Measurements from ENCODE around the gene DMD. TPM values are rescaled to one million over a fixed set of nuclear protein-coding genes. Genes with fewer than 3 reads are reported as not detected.

Gene DMD
- total RNA-seq, 4 donors from 2014 or later = 18.7 to 69.5 (median 38.5) TPM

DNA sequence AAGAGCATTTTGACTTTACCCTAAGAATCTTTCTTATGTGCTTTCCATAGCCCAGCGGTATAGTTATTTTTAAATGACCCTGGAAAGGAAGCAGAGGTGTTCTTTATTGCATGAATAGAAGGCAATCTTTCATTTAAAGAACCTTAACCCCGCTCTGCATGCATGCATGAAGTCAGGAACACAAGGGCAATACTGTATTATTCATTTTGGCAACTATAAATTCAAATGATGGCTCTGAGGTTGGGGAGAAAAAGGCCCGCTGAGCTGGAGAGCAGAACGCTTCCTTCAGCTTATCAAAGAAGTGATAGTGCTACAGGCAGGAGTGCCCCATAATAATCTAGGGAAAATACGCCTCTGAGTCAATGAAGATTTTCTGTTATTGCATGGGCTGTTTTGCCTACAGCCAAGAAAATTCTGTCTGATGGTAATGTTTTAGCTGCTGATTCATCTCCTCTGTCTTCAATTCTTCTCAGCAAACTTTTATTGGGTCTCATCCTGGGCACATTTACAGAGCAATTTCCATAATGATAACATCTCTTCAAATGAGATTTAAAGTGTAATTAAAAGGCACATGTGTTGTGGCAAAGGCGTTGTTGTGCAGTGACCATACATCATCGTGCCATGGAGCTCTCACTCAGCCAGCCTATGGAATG is 1687.3 kb downstream of the DMD start:
- no peak overlapping the region for H3K27ac ChIP-seq
- no peak for DNase-seq (ENCODE audit: low spot score in 2 of 2)
- H3K9me3 ChIP-seq = no peaks in the 10 kb centered on the region
- TF ChIP-seq EP300 (IDR thresholded peaks at IDR 0.05) (no peak), POLR2A (IDR thresholded peaks at IDR 0.05) (no peak), POLR2AphosphoS5 (IDR thresholded peaks at IDR 0.05) (no peak)
- TF ChIP-seq, protein P1, sequence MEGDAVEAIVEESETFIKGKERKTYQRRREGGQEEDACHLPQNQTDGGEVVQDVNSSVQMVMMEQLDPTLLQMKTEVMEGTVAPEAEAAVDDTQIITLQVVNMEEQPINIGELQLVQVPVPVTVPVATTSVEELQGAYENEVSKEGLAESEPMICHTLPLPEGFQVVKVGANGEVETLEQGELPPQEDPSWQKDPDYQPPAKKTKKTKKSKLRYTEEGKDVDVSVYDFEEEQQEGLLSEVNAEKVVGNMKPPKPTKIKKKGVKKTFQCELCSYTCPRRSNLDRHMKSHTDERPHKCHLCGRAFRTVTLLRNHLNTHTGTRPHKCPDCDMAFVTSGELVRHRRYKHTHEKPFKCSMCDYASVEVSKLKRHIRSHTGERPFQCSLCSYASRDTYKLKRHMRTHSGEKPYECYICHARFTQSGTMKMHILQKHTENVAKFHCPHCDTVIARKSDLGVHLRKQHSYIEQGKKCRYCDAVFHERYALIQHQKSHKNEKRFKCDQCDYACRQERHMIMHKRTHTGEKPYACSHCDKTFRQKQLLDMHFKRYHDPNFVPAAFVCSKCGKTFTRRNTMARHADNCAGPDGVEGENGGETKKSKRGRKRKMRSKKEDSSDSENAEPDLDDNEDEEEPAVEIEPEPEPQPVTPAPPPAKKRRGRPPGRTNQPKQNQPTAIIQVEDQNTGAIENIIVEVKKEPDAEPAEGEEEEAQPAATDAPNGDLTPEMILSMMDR (IDR thresholded peaks at IDR 0.05) = no peak
- H3K4me3 ChIP-seq = no peak overlapping the region
- no peaks in the 10 kb centered on the region for H3K4me1 ChIP-seq
- WGBS = 60% methylated on average over 7 of the region's 7 CpGs
- no peaks in the 10 kb centered on the region for H3K27me3 ChIP-seq
- no peaks in the 10 kb centered on the region for H3K36me3 ChIP-seq

DNA sequence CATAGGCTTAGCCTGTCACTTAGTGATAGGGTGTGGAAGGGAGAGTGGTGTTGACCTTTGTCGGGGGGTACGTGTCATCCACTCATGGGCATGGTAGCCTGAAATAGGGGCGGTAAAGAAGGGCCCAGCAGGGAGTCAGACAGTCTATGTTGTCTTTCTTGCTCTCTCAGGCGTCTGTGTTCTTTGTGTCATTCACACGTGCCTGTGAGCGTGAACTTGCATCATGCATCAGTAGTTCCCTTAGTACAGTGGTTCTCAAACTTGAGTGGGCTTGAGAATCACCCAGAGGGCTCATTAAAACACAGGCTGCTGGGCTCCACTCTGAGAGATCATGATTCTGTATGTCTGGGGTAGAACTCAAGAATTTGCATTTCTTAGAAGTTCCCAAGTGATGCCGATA is 1688.6 kb downstream of the DMD start:
- H3K27me3 ChIP-seq = no peaks in the 10 kb centered on the region
- no peak overlapping the region for H3K4me3 ChIP-seq
- H3K9me3 ChIP-seq = no peaks in the 10 kb centered on the region
- no peak overlapping the region for H3K27ac ChIP-seq
- no peaks in the 10 kb centered on the region for H3K36me3 ChIP-seq
- no peak for DNase-seq (ENCODE audit: low spot score in 2 of 2)
- no peaks in the 10 kb centered on the region for H3K4me1 ChIP-seq
- no peak for TF ChIP-seq EP300 (IDR thresholded peaks at IDR 0.05)
- TF ChIP-seq POLR2A (IDR thresholded peaks at IDR 0.05) = no peak
- 75% methylated on average over 7 of the region's 7 CpGs for WGBS

DNA sequence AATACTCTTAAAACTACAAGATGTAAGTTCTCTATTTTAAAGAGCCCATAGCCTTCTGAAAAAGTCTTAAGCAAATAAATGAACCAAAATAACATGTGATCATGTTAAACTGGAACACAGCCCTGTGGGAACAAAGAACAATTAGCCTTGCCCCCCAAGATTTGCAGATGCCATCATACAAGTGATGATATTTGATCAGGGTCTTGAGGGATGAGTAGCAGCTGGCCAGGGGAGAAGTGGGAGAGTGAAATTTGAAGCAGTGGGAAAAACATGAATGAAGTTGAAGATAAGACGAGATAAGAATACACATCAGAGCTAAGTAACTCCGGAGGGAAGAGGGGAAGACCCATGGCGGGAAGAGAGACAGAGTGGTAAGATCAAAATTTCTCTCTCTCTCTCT is 1689.4 kb downstream of the DMD start:
- Histone ChIP-seq H3K27ac (no peak overlapping the region), H3K36me3 (no peaks in the 10 kb centered on the region), H3K4me3 (no peak overlapping the region), H3K27me3 (no peaks in the 10 kb centered on the region), H3K4me1 (no peaks in the 10 kb centered on the region), H3K9me3 (no peaks in the 10 kb centered on the region)
- 72% methylated on average over 3 of the region's 3 CpGs for WGBS
- DNase-seq (ENCODE audit: low spot score in 2 of 2) = no peak
- TF ChIP-seq POLR2A (IDR thresholded peaks at IDR 0.05) = no peak
- TF ChIP-seq POLR2AphosphoS5 (IDR thresholded peaks at IDR 0.05) = no peak
- TF ChIP-seq EP300 (IDR thresholded peaks at IDR 0.05) = no peak
- TF ChIP-seq, protein P1 (IDR thresholded peaks at IDR 0.05) = no peak

DNA sequence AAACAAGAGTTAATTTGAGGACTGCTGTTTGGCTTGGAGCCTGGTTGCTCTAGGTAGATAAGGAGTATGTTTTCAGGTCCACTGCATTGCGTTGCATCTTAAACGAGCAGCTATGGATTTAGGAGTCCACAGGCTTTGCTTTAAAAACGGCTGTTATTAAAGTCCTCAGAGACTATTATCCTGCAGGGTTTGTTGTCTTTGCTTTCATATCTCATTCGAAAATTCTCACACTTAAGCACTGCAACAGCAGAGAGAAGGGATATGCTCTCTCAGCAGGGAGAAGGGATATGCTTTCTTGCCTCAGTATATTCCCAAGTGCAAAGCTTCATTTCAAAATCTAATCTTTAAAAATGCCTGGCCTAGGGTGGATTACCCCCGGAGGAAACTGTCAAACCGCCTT is 1694.8 kb downstream of the DMD start:
- Histone ChIP-seq H3K36me3 (no peaks in the 10 kb centered on the region), H3K4me3 (no peak overlapping the region), H3K4me1 (no peaks in the 10 kb centered on the region), H3K9me3 (no peaks in the 10 kb centered on the region), H3K27ac (no peak overlapping the region), H3K27me3 (no peaks in the 10 kb centered on the region)
- TF ChIP-seq EP300 (IDR thresholded peaks at IDR 0.05) (no peak), POLR2A (IDR thresholded peaks at IDR 0.05) (no peak), POLR2AphosphoS5 (IDR thresholded peaks at IDR 0.05) (no peak)
- TF ChIP-seq, protein P1 (IDR thresholded peaks at IDR 0.05) = no peak
- 74% methylated on average over 6 of the region's 6 CpGs for WGBS
- DNase-seq (ENCODE audit: low spot score in 2 of 2) = no peak

DNA sequence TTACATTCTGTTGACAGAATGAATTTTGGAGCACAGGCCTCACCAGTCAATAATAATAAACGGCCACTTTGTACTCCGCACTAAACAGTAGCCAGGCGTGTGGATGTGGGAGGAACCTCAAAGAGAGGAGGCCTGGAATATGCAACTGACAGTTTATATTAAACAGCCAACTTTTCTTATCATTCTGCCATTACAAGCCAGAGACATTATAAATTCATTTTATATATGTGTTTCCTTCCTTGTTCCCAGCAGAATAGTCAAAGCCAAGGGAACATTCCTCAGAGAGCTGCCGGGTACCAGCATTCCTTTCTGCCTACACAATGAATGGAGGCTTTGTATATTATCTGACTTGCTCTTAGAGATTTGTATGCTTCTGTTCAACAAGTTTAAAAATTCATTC is 1703.0 kb downstream of the DMD start:
- H3K27ac ChIP-seq = no peak overlapping the region
- no peak overlapping the region for H3K4me3 ChIP-seq
- TF ChIP-seq POLR2AphosphoS5 (IDR thresholded peaks at IDR 0.05) = no peak
- TF ChIP-seq POLR2A (IDR thresholded peaks at IDR 0.05) = no peak
- TF ChIP-seq, protein P1 (IDR thresholded peaks at IDR 0.05) = no peak
- TF ChIP-seq EP300 (IDR thresholded peaks at IDR 0.05) = no peak
- 68% methylated on average over 4 of the region's 4 CpGs for WGBS
- H3K27me3 ChIP-seq = no peaks in the 10 kb centered on the region
- DNase-seq (ENCODE audit: low spot score in 2 of 2) = no peak
- no peaks in the 10 kb centered on the region for H3K4me1 ChIP-seq
- H3K9me3 ChIP-seq = no peaks in the 10 kb centered on the region
- H3K36me3 ChIP-seq = no peaks in the 10 kb centered on the region

DNA sequence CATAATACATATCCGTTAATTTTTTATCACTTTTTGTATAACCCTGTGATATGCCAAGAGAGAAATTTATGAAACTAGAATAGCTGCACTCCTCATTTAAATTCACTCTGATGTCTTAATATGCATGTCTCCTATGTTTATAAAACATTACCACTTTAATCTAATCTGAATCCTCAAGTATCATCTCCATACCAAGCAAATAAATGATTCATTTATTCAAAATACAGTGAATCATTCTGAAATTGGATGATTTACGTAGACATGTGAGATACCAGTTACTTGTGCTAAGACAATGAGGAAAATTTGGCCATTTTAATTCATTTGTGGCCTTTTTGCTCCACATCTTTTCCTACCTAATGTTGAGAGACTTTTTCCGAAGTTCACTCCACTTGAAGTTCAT is 1704.4 kb downstream of the DMD start:
- DNase-seq (ENCODE audit: low spot score in 2 of 2) = no peak
- Histone ChIP-seq H3K9me3 (no peaks in the 10 kb centered on the region), H3K4me3 (no peak overlapping the region), H3K36me3 (no peaks in the 10 kb centered on the region), H3K4me1 (no peaks in the 10 kb centered on the region), H3K27me3 (no peaks in the 10 kb centered on the region), H3K27ac (no peak overlapping the region)
- TF ChIP-seq POLR2AphosphoS5 (IDR thresholded peaks at IDR 0.05) = no peak
- TF ChIP-seq, protein P1 (IDR thresholded peaks at IDR 0.05) = no peak
- no peak for TF ChIP-seq POLR2A (IDR thresholded peaks at IDR 0.05)
- no peak for TF ChIP-seq EP300 (IDR thresholded peaks at IDR 0.05)
- WGBS = 76% methylated on average over 3 of the region's 3 CpGs
